T-helper 1 cell treated with Interleukin-12 subunit alpha and Interleukin-12 subunit beta and Interleukin-4 antibody, amounts not matched to agents 30 ng/mL and 1 ng/mL, for 36 hours (primary cell): ENCODE data around the gene SYT12. TPM values are rescaled to one million over a fixed set of nuclear protein-coding genes. Genes with fewer than 3 reads are reported as not detected.

Experiments
- intact Hi-C: fragments of 100-400 bp; cut with micrococcal nuclease; formaldehyde crosslinking; loops from one replicate; pipeline ENCODE4 v1.15.1; 2024
- total RNA-seq: library from RNA; stranded (reverse); gene quantifications from 2 replicates; pipeline ENCODE4 v1.2.3, GENCODE V29; 2022

Gene SYT12
- total RNA-seq, 1 donor from 2014 or later, result not detected

DNA sequence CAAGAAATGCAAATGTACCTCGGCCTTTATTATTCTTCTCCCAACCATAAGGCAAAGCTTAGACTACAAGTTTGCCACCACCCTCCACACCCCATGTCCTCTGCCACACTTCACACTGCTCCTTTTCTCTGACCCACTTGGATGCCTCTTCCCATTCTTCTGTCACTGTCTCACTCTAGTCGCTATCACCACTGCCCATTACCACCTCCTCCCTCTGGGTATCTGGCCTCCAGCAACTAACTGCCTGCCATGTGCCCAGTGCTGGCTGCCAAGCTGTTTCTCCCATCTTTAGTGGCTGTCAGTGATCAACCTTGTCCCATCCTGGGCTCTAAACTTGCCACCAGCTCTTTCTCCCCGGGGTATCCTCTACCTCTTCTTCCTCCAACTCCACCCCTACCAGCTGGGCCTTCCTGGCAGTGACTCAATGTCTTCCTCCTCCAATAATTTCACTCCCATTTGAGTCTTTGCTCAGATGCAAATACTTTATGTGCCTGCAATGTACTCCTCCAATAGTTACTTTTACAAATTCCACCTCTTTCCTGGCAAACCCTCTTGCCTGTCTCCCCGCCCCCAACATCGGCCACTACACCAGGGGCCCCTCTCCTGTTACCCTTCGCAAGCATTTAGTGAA is 76.0 kb downstream of the SYT12 start:
- intact Hi-C loops, result no loop called here

GRCh38 chr11:67099831-67100324 is 76.9 kb downstream of the SYT12 start:
- intact Hi-C loops, result no loop called here

Other genes starting within 250 kb of the SYT12 start
- 25.5 and 29.1 TPM in 2 replicates for gene RCE1, start 179.7 kb upstream of the SYT12 start, total RNA-seq
- 19.6 and 20.0 TPM in 2 replicates for gene LRFN4, start 166.1 kb upstream of the SYT12 start, total RNA-seq
- 8.7 and 9.1 TPM in 2 replicates for gene PC, start 64.8 kb upstream of the SYT12 start, total RNA-seq
- not detected in 2 replicates for gene C11orf86, start 47.8 kb upstream of the SYT12 start, total RNA-seq
- 0.59 and 0.61 TPM in 2 replicates for gene RHOD, start 33.7 kb downstream of the SYT12 start, total RNA-seq
- gene KDM2A, start 96.1 kb downstream of the SYT12 start, total RNA-seq, result 148 and 149 TPM in 2 replicates
- gene GRK2, start 243.3 kb downstream of the SYT12 start, total RNA-seq, result 351 and 369 TPM in 2 replicates